Amygdala (tissue), 56 donors: Measurements from ENCODE around the gene MEIKIN.

Experiments used
- DNase-seq, 56 donors: peaks; one replicate each; lab custom pipeline; 2025; lab: John Stamatoyannopoulos, UW

Gene MEIKIN

DNA sequence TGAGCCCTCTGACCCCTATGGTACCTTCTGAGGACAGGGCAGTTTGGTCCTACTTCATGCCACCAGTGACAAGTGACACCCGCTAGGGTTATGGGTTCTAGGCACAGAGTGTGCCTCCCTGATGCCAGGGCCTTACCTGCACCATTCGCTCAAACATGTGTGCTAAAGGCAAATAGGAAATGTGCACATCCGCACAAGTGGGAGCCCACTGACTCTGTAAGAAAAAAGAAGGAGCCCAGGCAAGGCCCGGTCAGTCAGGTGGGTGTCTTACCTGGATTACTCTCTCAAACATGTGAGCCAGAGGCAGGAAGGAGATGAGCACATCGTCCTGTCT, 29.1 kb upstream of the MEIKIN start:
- no peak for DNase-seq

DNA sequence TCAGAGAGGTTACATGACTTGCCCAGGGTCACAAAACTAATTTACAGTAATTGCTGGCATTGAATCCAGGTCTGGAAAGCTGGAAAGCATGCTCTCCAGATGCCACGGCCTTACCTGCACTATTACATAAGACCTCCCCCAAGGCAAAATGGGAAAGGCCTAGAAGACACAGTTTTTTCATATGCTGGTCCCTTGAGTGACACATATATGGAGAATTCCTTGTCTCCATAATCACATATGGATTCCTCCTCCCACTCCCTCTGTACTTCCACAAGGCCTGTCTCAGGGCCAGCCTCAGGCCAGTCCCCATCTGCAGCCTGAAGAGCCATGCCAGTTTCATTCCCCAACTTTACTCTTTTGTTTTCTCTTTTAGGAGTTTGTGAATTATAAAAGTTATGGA, 28.6 kb upstream of the MEIKIN start:
- DNase-seq: no peak

DNA sequence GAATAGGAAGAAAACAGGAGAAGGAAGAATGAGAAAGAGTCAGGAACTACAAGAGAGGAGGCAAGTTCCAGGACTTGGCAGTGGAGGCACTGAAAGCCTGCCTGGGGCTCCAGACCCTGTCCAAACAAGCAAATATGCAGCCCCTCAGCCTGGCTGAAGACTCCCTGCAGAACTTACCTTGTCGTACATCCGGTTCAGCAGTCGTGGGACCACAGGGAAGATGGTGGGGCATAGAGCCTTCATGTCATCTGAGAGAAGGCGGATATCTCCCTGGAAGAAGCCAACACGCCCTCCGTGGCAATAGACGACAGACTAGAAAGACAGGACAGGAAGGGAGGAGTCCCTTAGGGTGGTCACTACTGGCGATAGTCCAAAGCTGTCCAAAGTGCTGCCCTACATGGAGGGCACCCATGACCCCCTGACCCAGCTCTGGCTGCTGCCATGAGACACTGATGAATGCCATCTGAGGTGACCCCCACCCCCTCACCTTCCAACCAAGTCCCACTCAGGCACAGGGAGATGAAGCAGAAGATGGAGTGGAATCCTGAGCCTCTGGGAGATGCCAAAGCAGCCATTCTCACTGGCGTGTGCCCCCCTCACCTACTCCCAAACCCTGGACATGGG, 27.7 kb upstream of the MEIKIN start:
- no peak for DNase-seq

DNA sequence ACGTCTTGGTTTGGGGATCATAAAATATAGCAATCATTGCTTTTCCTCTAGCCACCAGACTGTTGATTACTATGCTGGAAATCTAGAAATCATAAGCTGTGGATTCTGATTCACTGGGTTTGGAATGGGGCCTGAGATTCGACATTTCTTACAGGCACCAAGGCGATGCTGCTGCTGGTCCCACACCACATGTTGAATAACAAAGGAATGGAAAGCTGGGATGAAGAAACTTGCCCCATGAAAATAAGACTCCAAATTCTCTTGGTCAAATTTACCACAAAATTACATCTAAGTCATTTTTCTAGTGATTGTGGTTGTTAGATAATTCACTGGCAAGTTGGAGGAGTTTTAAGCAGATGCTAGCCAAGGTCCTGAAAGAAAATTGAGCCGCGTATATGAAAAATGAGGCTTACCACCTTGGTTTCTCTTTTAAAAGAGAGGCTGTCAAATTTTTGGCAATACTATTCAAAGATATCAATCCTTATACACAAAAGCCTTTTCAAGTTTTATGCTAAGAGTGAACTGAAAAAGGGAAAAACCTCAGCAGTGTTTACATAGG, 23.0 kb upstream of the MEIKIN start:
- no peak for DNase-seq

DNA sequence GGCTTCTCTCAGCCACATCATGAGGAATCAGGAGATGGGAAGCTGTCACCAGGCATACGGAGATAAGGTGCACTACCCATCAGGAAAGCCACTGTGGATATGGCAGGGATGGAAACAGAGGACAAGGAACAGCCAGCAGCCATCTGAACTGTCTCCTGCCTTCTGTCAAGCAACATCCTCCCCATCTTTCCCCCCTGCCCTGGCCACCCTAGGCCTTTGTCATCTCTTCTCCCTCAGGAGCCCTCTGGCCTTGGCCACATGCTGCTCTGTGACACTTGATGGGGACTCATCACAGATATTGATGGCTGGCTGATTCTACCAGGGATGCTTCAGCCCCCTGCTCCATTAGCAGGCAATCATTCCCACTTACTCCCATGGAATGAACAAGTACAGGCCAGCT, 21.1 kb upstream of the MEIKIN start:
- no peak for DNase-seq

DNA sequence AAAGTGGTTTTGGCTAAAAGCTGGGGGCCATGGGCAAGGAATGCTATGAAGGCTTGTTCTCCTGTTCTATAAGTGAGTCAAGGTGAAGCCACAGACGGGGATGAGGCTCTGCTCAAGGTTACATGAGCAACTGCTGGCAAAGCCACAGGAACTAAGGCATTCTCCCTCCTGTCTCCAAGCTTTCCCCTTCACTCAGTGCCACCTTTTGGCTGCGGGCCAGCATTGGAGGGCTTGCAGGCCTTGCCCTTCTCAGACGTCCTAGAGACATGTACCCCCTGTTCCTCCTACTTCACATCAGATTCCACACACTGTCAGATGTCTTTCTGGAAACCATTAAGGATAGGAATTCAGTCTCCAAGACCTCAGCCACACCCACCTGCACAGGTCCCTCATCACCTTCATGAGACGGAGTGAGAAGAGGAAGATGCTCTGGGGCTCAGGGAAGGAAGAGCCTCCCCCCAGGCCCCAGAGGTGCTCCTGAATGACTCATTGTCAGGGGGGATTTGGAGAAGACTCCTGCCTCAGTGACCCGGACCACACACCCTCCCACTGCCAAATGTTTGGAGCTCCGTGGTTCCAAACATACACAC, 20.5 kb upstream of the MEIKIN start:
- no peak for DNase-seq

DNA sequence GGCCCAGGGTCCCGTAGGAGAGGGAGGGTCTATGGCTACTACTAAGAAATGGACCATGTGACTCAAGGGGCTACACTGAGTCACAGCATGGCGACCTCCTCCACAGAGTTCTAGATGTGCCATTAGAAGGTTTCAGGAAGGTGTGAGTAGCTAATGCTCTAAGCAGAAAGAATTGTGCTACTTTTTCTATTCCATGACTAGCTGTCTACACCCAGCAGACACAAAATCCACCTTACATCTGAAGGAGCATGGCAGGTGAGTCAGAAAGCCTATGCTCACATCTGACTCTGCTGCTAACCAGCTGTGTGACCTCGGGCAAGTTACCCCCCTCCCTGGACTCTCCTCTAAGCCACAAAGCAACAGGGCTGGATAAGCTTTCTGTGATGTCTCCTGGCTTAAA, 14.4 kb upstream of the MEIKIN start:
- no peak for DNase-seq

DNA sequence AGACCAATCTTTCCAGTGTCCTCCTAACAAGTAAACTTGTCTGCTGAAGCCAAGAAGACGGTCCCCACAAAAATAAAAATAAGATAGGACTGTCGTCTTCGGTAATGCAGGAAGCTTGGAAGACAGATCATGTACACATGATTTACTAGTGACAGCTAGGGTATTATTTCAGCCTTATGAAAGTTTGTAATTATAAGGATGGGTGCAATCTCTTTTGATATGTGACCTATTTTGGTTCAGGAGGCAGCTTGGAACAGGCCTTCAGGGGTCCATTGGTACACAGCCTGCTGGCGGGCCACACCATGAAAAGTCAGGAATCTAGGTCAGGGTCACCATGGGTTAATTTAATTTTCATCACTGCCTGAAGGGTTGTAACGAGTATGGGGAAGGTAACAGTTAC, 13.7 kb upstream of the MEIKIN start:
- DNase-seq: no peak

- peak in 15 of 56 donors; percentile 4 to 64 (median 20) for DNase-seq
Observed at GRCh38 chr5:131957721-131958441, 12.4 kb upstream of the MEIKIN start.

DNA sequence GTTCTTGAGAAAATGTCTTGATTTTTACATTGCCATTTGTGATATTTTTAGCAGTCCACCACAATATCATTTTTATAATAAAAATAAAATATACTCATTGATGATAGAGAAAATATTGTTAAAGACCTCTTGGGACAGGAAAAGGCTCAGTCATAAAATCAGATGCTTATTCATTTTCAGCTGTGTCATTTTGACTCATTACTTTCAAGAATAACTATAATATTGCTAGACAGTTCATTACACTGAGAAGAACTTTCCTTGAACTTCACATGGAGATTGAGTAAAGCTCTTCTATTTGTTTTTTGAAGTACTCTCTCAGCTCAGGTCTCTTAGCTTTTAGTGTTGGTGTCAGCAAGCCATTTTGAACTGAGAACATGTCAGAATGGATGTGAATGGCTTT, 8.5 kb upstream of the MEIKIN start:
- DNase-seq: no peak

DNA sequence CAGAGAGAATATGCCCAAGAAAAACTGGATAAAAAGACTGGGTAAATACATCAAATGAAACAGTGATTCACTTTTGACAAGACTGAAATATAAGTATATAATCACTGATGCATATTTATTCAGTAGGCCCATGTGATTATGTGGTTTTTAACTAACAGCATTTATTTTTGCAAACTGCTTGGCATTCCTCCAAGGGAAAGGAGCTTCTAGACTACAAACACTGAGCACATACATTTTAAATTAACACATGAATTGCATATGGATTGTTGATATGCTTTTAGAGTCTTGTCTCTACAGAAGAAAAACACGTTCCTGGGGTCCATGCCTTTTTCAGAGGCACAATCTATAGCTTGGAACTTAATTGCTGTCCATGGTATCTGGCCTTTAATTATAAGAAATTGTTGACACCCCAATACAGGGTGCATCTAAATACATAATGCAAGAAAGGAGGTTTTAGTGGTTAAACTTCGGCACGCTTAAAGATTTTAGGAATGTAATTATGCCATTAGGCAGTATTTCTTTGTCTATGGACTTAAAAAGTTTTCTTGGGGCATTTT, 6.9 kb upstream of the MEIKIN start:
- DNase-seq: peak in 1 of 56 donors; percentile 19

DNA sequence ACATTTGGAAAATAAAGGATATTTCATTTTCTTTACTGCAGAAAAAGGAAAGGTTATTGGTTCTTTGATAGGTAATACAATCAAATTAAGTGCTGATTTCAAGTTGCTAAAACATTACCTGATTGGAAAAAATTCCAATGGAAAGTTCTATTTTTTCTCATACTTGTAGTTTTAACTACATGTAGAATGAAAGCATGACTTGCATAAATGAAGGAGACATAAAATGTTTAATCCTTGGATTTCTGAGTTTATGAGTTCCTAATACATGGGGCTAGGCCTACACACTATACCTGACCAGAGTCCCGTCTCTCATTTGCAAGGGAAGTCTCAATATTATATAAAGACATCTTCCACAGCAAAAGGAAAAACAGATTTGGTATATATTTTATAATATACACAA, 5.2 kb upstream of the MEIKIN start:
- DNase-seq: no peak

- DNase-seq: no peak
Observed at GRCh38 chr5:131947445-131947844, 2.0 kb upstream of the MEIKIN start.

- DNase-seq: no peak
Observed at GRCh38 chr5:131944702-131945550, 537 bp downstream of the MEIKIN start.

GRCh38 chr5:131943916-131944315, 1.5 kb downstream of the MEIKIN start:
- no peak for DNase-seq

- DNase-seq: no peak
Observed at GRCh38 chr5:131942016-131942415, 3.4 kb downstream of the MEIKIN start.

- DNase-seq: no peak
Observed at GRCh38 chr5:131939690-131940345, 5.6 kb downstream of the MEIKIN start.

DNA sequence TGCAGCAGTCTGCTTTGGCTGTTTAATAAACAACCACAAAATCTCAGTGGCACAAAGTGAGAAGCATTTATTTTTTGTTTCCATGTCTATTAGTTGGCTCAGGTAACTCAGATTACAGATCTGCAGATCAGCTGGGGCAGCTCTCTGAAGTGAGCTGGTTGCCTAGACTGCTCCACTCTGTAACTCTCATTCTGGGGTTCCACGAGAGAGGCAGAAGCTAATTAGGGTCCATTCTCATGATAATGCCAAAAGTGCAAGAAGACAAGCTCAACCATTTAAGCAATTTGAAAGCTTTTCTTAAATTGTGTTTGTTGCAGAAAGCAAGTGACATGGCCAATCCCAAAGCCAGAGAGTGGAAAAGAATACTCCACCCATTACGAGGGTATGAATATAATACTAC, 13.2 kb downstream of the MEIKIN start:
- DNase-seq: no peak

GRCh38 chr5:131928957-131929356, 16.5 kb downstream of the MEIKIN start:
- no peak for DNase-seq

GRCh38 chr5:131926168-131926567, 19.3 kb downstream of the MEIKIN start:
- DNase-seq: no peak
